Stimulated activated CD4-positive, alpha-beta T cell treated with anti-CD3 and anti-CD28 coated beads, Interleukin-12 subunit alpha, Interleukin-12 subunit beta, amount 100 ng/mL, for 24 hours (primary cell): ENCODE results near the gene SFT2D1.

Experiments
- DNase-seq, 2 experiments: peaks; one replicate each; pipeline ENCODE4 v3.0.0-alpha.2; 2020; ENCODE audit warnings: low read depth in 2 of 2

Gene SFT2D1

GRCh38 chr6:166307082-166308032 lies 35.0 kb downstream of the SFT2D1 start:
- no peak for DNase-seq

GRCh38 chr6:166306378-166307081 lies 35.8 kb downstream of the SFT2D1 start:
- DNase-seq = no peak

- DNase-seq = no peak
Measured at GRCh38 chr6:166305562-166306117, 36.7 kb downstream of the SFT2D1 start.

- no peak for DNase-seq
Measured at GRCh38 chr6:166304106-166304505, 38.2 kb downstream of the SFT2D1 start.

GRCh38 chr6:166301611-166302529 lies 40.5 kb downstream of the SFT2D1 start:
- no peak for DNase-seq

- DNase-seq = no peak
Measured at GRCh38 chr6:166300357-166300987, 41.9 kb downstream of the SFT2D1 start.

- no peak for DNase-seq
Measured at GRCh38 chr6:166297606-166298005, 44.7 kb downstream of the SFT2D1 start.

GRCh38 chr6:166296035-166296883 lies 46.1 kb downstream of the SFT2D1 start:
- no peak for DNase-seq

- DNase-seq = no peak
Measured at GRCh38 chr6:166293731-166294584, 48.4 kb downstream of the SFT2D1 start.

GRCh38 chr6:166289207-166290060 lies 52.9 kb downstream of the SFT2D1 start:
- no peak for DNase-seq

GRCh38 chr6:166286839-166287271 lies 55.5 kb downstream of the SFT2D1 start:
- DNase-seq = no peak

- DNase-seq = no peak
Measured at GRCh38 chr6:166285233-166285632, 57.1 kb downstream of the SFT2D1 start.

- no peak for DNase-seq
Measured at GRCh38 chr6:166284640-166285039, 57.7 kb downstream of the SFT2D1 start.

GRCh38 chr6:166282394-166283032 lies 59.8 kb downstream of the SFT2D1 start:
- no peak for DNase-seq

GRCh38 chr6:166281104-166281503 lies 61.2 kb downstream of the SFT2D1 start:
- no peak for DNase-seq

GRCh38 chr6:166279393-166279679 lies 63.0 kb downstream of the SFT2D1 start:
- no peak for DNase-seq

GRCh38 chr6:166278579-166279392 lies 63.6 kb downstream of the SFT2D1 start:
- DNase-seq = no peak
